Caco-2 (cell line): ENCODE data around the gene TBC1D9B. TPM values are rescaled to one million over a fixed set of nuclear protein-coding genes. Genes with fewer than 3 reads are reported as not detected.

Source experiments
- BruUV-seq: library from RNA; stranded (reverse); fragments of 400-500 nt; replicated peaks from 2 replicates; lab custom pipeline; 2021; lab: Mats Ljungman, UMichigan
- CTCF ChIA-PET: fragments of 300-600 bp; sonication (Branson Sonifier 250); formaldehyde crosslinking; loops from one replicate; lab custom pipeline; 2022; ENCODE audit warnings: antibody characterized with exemption; lab: Charles Lee
- POLR2A ChIA-PET: fragments of 300-600 bp; sonication (Branson Sonifier 250); formaldehyde crosslinking; loops from one replicate; lab custom pipeline; 2022; ENCODE audit warnings: antibody characterized with exemption; lab: Charles Lee
- DNase-seq, 2 experiments: peaks; one replicate each; pipeline versions ENCODE4 v3.0.0 to v3.0.0-alpha.2; 2020 to 2022
- H3K27me3 ChIP-seq: replicated peaks from 2 replicates; pipeline ENCODE4 v1.6.0; 2011; ENCODE audit warnings: low read length; ENCODE audit not compliant: control insufficient read depth, insufficient read depth
- H3K36me3 ChIP-seq: 2 replicates; pipeline ENCODE4 v1.5.1; 2011; ENCODE audit warnings: low read length; ENCODE audit not compliant: control insufficient read depth, insufficient read depth
- H3K4me1 ChIP-seq: fragments of 250-450 bp; sonication (Bioruptor Pico); 2 replicates; pipeline ENCODE4 v1.5.1; 2020; ENCODE audit warnings: mild to moderate bottlenecking
- H3K4me3 ChIP-seq: 2 replicates; pipeline ENCODE4 v1.5.1; 2011; ENCODE audit warnings: low read depth, mild to moderate bottlenecking, control low read depth, low read length
- H3K9me3 ChIP-seq: fragments of 250-450 bp; sonication (Bioruptor Pico); 2 replicates; pipeline ENCODE4 v1.5.1; 2020; ENCODE audit warnings: mild to moderate bottlenecking, moderate library complexity
- H3K27ac Mint-ChIP-seq: one replicate; pipeline ENCODE4 v1.8.0; 2022; ENCODE audit warnings: mixed read lengths; ENCODE audit not compliant: unreplicated experiment
- H3K27me3 Mint-ChIP-seq: one replicate; pipeline ENCODE4 v1.8.0; 2022; ENCODE audit warnings: mixed read lengths; ENCODE audit not compliant: insufficient read depth, unreplicated experiment
- H3K36me3 Mint-ChIP-seq: one replicate; pipeline ENCODE4 v1.8.0; 2022; ENCODE audit warnings: mild to moderate bottlenecking, mixed read lengths; ENCODE audit not compliant: insufficient read depth, unreplicated experiment
- H3K4me1 Mint-ChIP-seq: one replicate; pipeline ENCODE4 v1.8.0; 2022; ENCODE audit warnings: low read depth, mixed read lengths; ENCODE audit not compliant: unreplicated experiment
- H3K4me3 Mint-ChIP-seq: one replicate; pipeline ENCODE4 v1.8.0; 2022; ENCODE audit warnings: mild to moderate bottlenecking, moderate library complexity, mixed read lengths; ENCODE audit not compliant: unreplicated experiment
- H3K9me3 Mint-ChIP-seq: one replicate; pipeline ENCODE4 v1.8.0; 2022; ENCODE audit warnings: mixed read lengths; ENCODE audit not compliant: unreplicated experiment
- CTCF ChIP-seq, 2 experiments: fragments of 200-600 bp in 1 of 2; IDR thresholded peaks; 1 replicate in 1 of 2; 2 replicates in 1 of 2; pipeline versions ENCODE4 v1.5.1 to v1.8.0; 2011 to 2022; ENCODE audit warnings: antibody characterized with exemption in 1 of 2, control low read depth in 1 of 2, inconsistent platforms in 1 of 2, low read depth in 1 of 2, low read length in 1 of 2, mild to moderate bottlenecking in 1 of 2, moderate library complexity in 1 of 2; ENCODE audit not compliant: insufficient read depth in 1 of 2, severe bottlenecking in 1 of 2, unreplicated experiment in 1 of 2
- intact Hi-C: fragments of 100-400 bp; cut with micrococcal nuclease; formaldehyde crosslinking; loops from one replicate; pipeline ENCODE4 v1.10.0; 2022; ENCODE audit not compliant: unreplicated experiment
- total RNA-seq: library from RNA; stranded (reverse); gene quantifications from 2 replicates; pipeline ENCODE4 v1.2.3, GENCODE V29; 2022

The TBC1D9B gene
- total RNA-seq, 1 experiment from 2014 or later: 107 TPM

- H3K4me1 ChIP-seq: no peaks in the 10 kb centered on the region
- H3K27ac Mint-ChIP-seq: no peak overlapping the region
- no peaks in the 10 kb centered on the region for H3K27me3 Mint-ChIP-seq
- H3K9me3 Mint-ChIP-seq: no peaks in the 10 kb centered on the region
- H3K4me3 Mint-ChIP-seq: no peak overlapping the region
- H3K9me3 ChIP-seq: no peaks in the 10 kb centered on the region
- H3K4me3 ChIP-seq: no peak overlapping the region
- intact Hi-C loops: no loop called here
- H3K36me3 ChIP-seq: peaks cover 5% of the 10 kb centered on the region
- no TSS peak for BruUV-seq
- no peak for TF ChIP-seq CTCF (IDR thresholded peaks at IDR 0.05; ENCODE audit: insufficient read depth in 1 of 2, low read depth in 1 of 2, low read length in 1 of 2, severe bottlenecking in 1 of 2, unreplicated experiment in 1 of 2)
- H3K36me3 Mint-ChIP-seq: peaks cover 48% of the 10 kb centered on the region
- H3K27me3 ChIP-seq: no peaks in the 10 kb centered on the region
- CTCF ChIA-PET: no interaction called here
- H3K4me1 Mint-ChIP-seq: no peaks in the 10 kb centered on the region
- no peak for DNase-seq
- POLR2A ChIA-PET: no interaction called here
These were observed 15.4 kb downstream of the TBC1D9B start for GRCh38 chr5:179892255-179892654.

- no peaks in the 10 kb centered on the region for H3K9me3 ChIP-seq
- H3K36me3 Mint-ChIP-seq: peaks cover 56% of the 10 kb centered on the region
- no peaks in the 10 kb centered on the region for H3K4me1 ChIP-seq
- no peak overlapping the region for H3K27ac Mint-ChIP-seq
- ChIA-PET CTCF (no interaction called here), POLR2A (no interaction called here)
- peaks cover 10% of the 10 kb centered on the region for H3K9me3 Mint-ChIP-seq
- no peak overlapping the region for H3K4me3 Mint-ChIP-seq
- H3K4me1 Mint-ChIP-seq: no peaks in the 10 kb centered on the region
- H3K27me3 Mint-ChIP-seq: no peaks in the 10 kb centered on the region
- DNase-seq: no peak
- no peaks in the 10 kb centered on the region for H3K27me3 ChIP-seq
- BruUV-seq: no TSS peak
- intact Hi-C loops: no loop called here
- peaks cover 7% of the 10 kb centered on the region for H3K36me3 ChIP-seq
- no peak overlapping the region for H3K4me3 ChIP-seq
- TF ChIP-seq CTCF (IDR thresholded peaks at IDR 0.05; ENCODE audit: insufficient read depth in 1 of 2, low read depth in 1 of 2, low read length in 1 of 2, severe bottlenecking in 1 of 2, unreplicated experiment in 1 of 2): no peak
These were observed 16.7 kb downstream of the TBC1D9B start for GRCh38 chr5:179890751-179891682.

GRCh38 chr5:179889885-179890284, 17.8 kb downstream of the TBC1D9B start:
- no peaks in the 10 kb centered on the region for H3K4me1 Mint-ChIP-seq
- no peaks in the 10 kb centered on the region for H3K27me3 ChIP-seq
- H3K4me1 ChIP-seq: no peaks in the 10 kb centered on the region
- H3K4me3 Mint-ChIP-seq: no peak overlapping the region
- no peak overlapping the region for H3K27ac Mint-ChIP-seq
- POLR2A ChIA-PET: no interaction called here
- H3K4me3 ChIP-seq: no peak overlapping the region
- H3K36me3 Mint-ChIP-seq: peaks cover 61% of the 10 kb centered on the region
- intact Hi-C loops: no loop called here
- H3K9me3 ChIP-seq: peaks cover 5% of the 10 kb centered on the region; the same call in 1 of the 2 replicates
- H3K27me3 Mint-ChIP-seq: no peaks in the 10 kb centered on the region
- TF ChIP-seq CTCF (IDR thresholded peaks at IDR 0.05; ENCODE audit: insufficient read depth in 1 of 2, low read depth in 1 of 2, low read length in 1 of 2, severe bottlenecking in 1 of 2, unreplicated experiment in 1 of 2): no peak
- H3K9me3 Mint-ChIP-seq: peaks cover 11% of the 10 kb centered on the region
- CTCF ChIA-PET: no interaction called here
- BruUV-seq: no TSS peak
- DNase-seq: no peak
- peaks cover 11% of the 10 kb centered on the region for H3K36me3 ChIP-seq
